HEK293 (cell line): ENCODE data around the gene TMEM106C.

ENCODE experiments used
- CTCF ChIA-PET: fragments of 350-600 bp; formaldehyde crosslinking; extraction: SDS; loops from one replicate; lab custom pipeline; 2021; ENCODE audit warnings: antibody characterized with exemption; lab: Yijun Ruan, JAX
- POLR2A ChIA-PET: fragments of 300-600 bp; formaldehyde crosslinking; extraction: SDS; loops from one replicate; lab custom pipeline; 2020; ENCODE audit warnings: antibody characterized with exemption, inconsistent platforms; lab: Yijun Ruan, JAX
- H3K27ac ChIP-seq: fragments of 200-500 bp; sonication (Bioruptor generic); 2 replicates; pipeline ENCODE4 v1.5.1; 2014; ENCODE audit warnings: low read depth, low read length, control low read depth, inconsistent platforms; ENCODE audit errors: extremely low read depth
- H3K36me3 ChIP-seq, 2 experiments: fragments of 200-500 bp in 1 of 2; sonication (Bioruptor generic) in 1 of 2; 1 replicate in 1 of 2; 2 replicates in 1 of 2; pipeline ENCODE4 v1.5.1; 2014 to 2017; ENCODE audit warnings: inconsistent platforms in 2 of 2, low read length in 2 of 2; ENCODE audit not compliant: control insufficient read depth in 2 of 2, insufficient read depth in 1 of 2
- H3K4me1 ChIP-seq: fragments of 200-500 bp; sonication (Bioruptor generic); 2 replicates; pipeline ENCODE4 v1.5.1; 2014; ENCODE audit warnings: mild to moderate bottlenecking, low read length, inconsistent platforms; ENCODE audit not compliant: control insufficient read depth, insufficient read depth
- H3K4me3 ChIP-seq: 2 replicates; pipeline ENCODE4 v1.5.1; 2011; ENCODE audit warnings: low read depth, mild to moderate bottlenecking, control low read depth, low read length, moderate library complexity
- H3K9me3 ChIP-seq: fragments of 200-500 bp; sonication (Bioruptor generic); 2 replicates; pipeline ENCODE4 v1.5.1; 2014; ENCODE audit warnings: low read depth, low read length, inconsistent platforms; ENCODE audit not compliant: control insufficient read depth, insufficient read depth
- BCL11A ChIP-seq: fragments of 450-650 bp; formaldehyde crosslinking; IDR thresholded peaks from 2 replicates; pipeline ENCODE4 v1.5.1; 2016; ENCODE audit warnings: low read depth, missing biosample characterization, missing genetic modification characterization
- KLF8 ChIP-seq: fragments of 450-650 bp; formaldehyde crosslinking; IDR thresholded peaks from 2 replicates; pipeline ENCODE4 v1.5.1; 2016; ENCODE audit warnings: missing biosample characterization, missing genetic modification characterization
- SALL2 ChIP-seq: fragments of 450-650 bp; formaldehyde crosslinking; IDR thresholded peaks from 2 replicates; pipeline ENCODE4 v1.5.0; 2017; ENCODE audit warnings: missing biosample characterization, mild to moderate bottlenecking, missing genetic modification characterization, borderline replicate concordance
- YY1 ChIP-seq: fragments of 450-650 bp; formaldehyde crosslinking; IDR thresholded peaks from 2 replicates; pipeline ENCODE4 v1.5.1; 2018; ENCODE audit warnings: missing biosample characterization, missing genetic modification characterization
- ZBTB1 ChIP-seq: fragments of 450-650 bp; formaldehyde crosslinking; IDR thresholded peaks from 2 replicates; pipeline ENCODE4 v1.5.1; 2016; ENCODE audit warnings: missing biosample characterization, missing genetic modification characterization
- ZBTB48 ChIP-seq: fragments of 450-650 bp; formaldehyde crosslinking; IDR thresholded peaks from 2 replicates; pipeline ENCODE4 v1.5.1; 2016; ENCODE audit warnings: missing biosample characterization, missing genetic modification characterization
- ZNF112 ChIP-seq: fragments of 450-650 bp; formaldehyde crosslinking; IDR thresholded peaks from 2 replicates; pipeline ENCODE4 v1.5.0; 2017; ENCODE audit warnings: missing biosample characterization, missing genetic modification characterization
- ZNF138 ChIP-seq: fragments of 450-650 bp; formaldehyde crosslinking; IDR thresholded peaks from 2 replicates; pipeline ENCODE4 v1.5.1; 2016; ENCODE audit warnings: missing biosample characterization, missing genetic modification characterization, borderline replicate concordance
- ZNF174 ChIP-seq: fragments of 450-650 bp; formaldehyde crosslinking; IDR thresholded peaks from 2 replicates; pipeline ENCODE4 v1.5.0; 2017; ENCODE audit warnings: missing biosample characterization, mild to moderate bottlenecking, missing genetic modification characterization
- ZNF175 ChIP-seq: fragments of 450-650 bp; formaldehyde crosslinking; IDR thresholded peaks from 2 replicates; pipeline ENCODE4 v1.5.1; 2016; ENCODE audit warnings: missing biosample characterization, missing genetic modification characterization
- ZNF266 ChIP-seq: fragments of 450-650 bp; formaldehyde crosslinking; IDR thresholded peaks from 2 replicates; pipeline ENCODE4 v1.5.1; 2016; ENCODE audit warnings: missing biosample characterization, missing genetic modification characterization, low read depth
- ZNF292 ChIP-seq: fragments of 450-650 bp; formaldehyde crosslinking; IDR thresholded peaks from 2 replicates; pipeline ENCODE4 v1.5.1; 2016; ENCODE audit warnings: low read depth, missing biosample characterization, missing genetic modification characterization, borderline replicate concordance
- ZNF433 ChIP-seq: fragments of 450-650 bp; formaldehyde crosslinking; IDR thresholded peaks from 2 replicates; pipeline ENCODE4 v1.5.1; 2016; ENCODE audit warnings: missing biosample characterization, missing genetic modification characterization, low read depth
- ZNF48 ChIP-seq: fragments of 450-650 bp; formaldehyde crosslinking; IDR thresholded peaks from 2 replicates; pipeline ENCODE4 v1.5.1; 2016; ENCODE audit warnings: missing biosample characterization, missing genetic modification characterization
- ZNF626 ChIP-seq: fragments of 450-650 bp; sonication (Bioruptor Pico); formaldehyde crosslinking; IDR thresholded peaks from 2 replicates; pipeline ENCODE4 v1.5.1; 2018; ENCODE audit warnings: missing biosample characterization, missing genetic modification characterization, inconsistent platforms
- ZNF654 ChIP-seq: fragments of 450-650 bp; formaldehyde crosslinking; IDR thresholded peaks from 2 replicates; pipeline ENCODE4 v1.5.1; 2016; ENCODE audit warnings: low read depth, missing biosample characterization, missing genetic modification characterization
- ZNF660 ChIP-seq: fragments of 450-650 bp; IDR thresholded peaks from 2 replicates; pipeline ENCODE4 v1.5.1; 2018; ENCODE audit warnings: missing biosample characterization, mild to moderate bottlenecking, missing genetic modification characterization
- ZNF791 ChIP-seq: fragments of 450-650 bp; formaldehyde crosslinking; IDR thresholded peaks from 2 replicates; pipeline ENCODE4 v1.5.1; 2016; ENCODE audit warnings: missing biosample characterization, missing genetic modification characterization
- ZNF792 ChIP-seq: fragments of 450-650 bp; formaldehyde crosslinking; IDR thresholded peaks from 2 replicates; pipeline ENCODE4 v1.5.1; 2016; ENCODE audit warnings: missing biosample characterization, missing genetic modification characterization
- TF ChIP-seq, protein P1 (sequence below): fragments of 450-650 bp; formaldehyde crosslinking; IDR thresholded peaks from 2 replicates; pipeline ENCODE4 v1.5.1; 2017; ENCODE audit warnings: missing biosample characterization, missing genetic modification characterization
- TF ChIP-seq, protein P2 (sequence below): fragments of 450-650 bp; formaldehyde crosslinking; IDR thresholded peaks from 2 replicates; pipeline ENCODE4 v1.5.1; 2016; ENCODE audit warnings: missing biosample characterization, missing genetic modification characterization, low read depth
- TF ChIP-seq, protein P3 (sequence below): fragments of 450-650 bp; formaldehyde crosslinking; IDR thresholded peaks from 2 replicates; pipeline ENCODE4 v1.5.1; 2017; ENCODE audit warnings: missing biosample characterization, missing genetic modification characterization
- TF ChIP-seq, protein P4 (sequence below): fragments of 450-650 bp; formaldehyde crosslinking; conservative IDR thresholded peaks from 2 replicates; pipeline ENCODE4 v1.5.1; 2016; ENCODE audit warnings: low read depth, missing biosample characterization, missing genetic modification characterization

Gene TMEM106C

DNA sequence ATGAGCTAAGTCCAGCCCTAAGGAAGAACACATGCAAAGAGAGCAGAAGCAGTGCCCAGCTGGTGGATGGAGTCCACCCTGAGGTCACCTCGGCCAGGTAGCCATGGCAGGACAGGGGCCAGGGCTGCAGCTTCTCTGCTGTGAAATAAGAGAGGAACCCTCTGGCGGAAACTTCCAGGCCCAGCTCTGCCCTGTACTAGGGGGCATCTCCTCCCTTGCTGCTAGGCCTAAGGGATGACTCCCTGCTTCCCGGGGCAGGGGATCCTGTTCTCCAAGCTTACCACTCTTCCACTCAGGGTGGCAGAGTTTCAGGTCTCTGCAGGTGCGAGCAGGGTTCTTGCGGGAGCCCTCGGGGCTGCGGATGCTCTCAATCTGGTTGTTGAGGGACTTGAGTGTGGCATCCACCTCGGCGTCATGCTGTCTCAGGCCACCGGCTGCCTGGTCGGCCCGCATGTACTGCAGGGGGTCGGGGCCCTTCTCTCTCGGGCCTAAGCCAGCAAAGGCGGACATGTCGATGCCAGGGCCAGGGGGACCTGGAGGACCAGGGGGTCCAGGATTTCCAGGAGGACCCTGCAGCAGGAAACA, 11.7 kb downstream of the TMEM106C start:
- CTCF ChIA-PET: interaction anchor here (0.8 kb wide), 1 partner anchor 12 kb away, joined by 3 read pairs; the partner anchor contains the start of gene TMEM106C

DNA sequence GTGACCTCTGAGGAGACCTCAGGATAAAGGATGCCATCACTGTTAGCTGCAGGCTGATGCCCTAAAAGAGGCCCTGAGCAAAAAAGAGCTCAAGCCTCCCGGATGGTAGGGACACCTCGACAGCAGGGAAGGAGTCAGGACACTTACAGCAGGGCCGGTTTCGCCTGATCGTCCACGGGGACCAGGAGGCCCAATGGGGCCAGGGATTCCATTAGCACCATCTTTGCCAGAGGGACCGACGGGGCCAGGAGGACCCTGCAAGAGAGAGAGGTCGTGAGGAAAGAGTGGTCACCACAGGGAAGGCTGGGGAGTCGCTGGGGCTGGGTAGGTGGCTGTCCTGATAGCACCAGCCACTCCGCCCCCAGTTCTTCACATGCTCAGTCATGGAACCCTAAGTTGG, 12.4 kb downstream of the TMEM106C start:
- TF ChIP-seq ZNF48: no peak
- no peak for TF ChIP-seq YY1
- TF ChIP-seq ZNF660 (tag by site-specific recombination): no peak
- no peak for TF ChIP-seq ZNF626 (tag by site-specific recombination)
- TF ChIP-seq ZNF174: no peak
- no peak for TF ChIP-seq ZBTB48 (tag by site-specific recombination)
- no peak for TF ChIP-seq BCL11A (tag by site-specific recombination)
- no peak for TF ChIP-seq ZNF175 (tag by site-specific recombination)
- TF ChIP-seq, protein P1, sequence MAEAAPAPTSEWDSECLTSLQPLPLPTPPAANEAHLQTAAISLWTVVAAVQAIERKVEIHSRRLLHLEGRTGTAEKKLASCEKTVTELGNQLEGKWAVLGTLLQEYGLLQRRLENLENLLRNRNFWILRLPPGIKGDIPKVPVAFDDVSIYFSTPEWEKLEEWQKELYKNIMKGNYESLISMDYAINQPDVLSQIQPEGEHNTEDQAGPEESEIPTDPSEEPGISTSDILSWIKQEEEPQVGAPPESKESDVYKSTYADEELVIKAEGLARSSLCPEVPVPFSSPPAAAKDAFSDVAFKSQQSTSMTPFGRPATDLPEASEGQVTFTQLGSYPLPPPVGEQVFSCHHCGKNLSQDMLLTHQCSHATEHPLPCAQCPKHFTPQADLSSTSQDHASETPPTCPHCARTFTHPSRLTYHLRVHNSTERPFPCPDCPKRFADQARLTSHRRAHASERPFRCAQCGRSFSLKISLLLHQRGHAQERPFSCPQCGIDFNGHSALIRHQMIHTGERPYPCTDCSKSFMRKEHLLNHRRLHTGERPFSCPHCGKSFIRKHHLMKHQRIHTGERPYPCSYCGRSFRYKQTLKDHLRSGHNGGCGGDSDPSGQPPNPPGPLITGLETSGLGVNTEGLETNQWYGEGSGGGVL (tag by site-specific recombination): no peak
- TF ChIP-seq, protein P2, sequence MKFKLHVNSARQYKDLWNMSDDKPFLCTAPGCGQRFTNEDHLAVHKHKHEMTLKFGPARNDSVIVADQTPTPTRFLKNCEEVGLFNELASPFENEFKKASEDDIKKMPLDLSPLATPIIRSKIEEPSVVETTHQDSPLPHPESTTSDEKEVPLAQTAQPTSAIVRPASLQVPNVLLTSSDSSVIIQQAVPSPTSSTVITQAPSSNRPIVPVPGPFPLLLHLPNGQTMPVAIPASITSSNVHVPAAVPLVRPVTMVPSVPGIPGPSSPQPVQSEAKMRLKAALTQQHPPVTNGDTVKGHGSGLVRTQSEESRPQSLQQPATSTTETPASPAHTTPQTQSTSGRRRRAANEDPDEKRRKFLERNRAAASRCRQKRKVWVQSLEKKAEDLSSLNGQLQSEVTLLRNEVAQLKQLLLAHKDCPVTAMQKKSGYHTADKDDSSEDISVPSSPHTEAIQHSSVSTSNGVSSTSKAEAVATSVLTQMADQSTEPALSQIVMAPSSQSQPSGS (tag by site-specific recombination): no peak
- TF ChIP-seq, protein P3, sequence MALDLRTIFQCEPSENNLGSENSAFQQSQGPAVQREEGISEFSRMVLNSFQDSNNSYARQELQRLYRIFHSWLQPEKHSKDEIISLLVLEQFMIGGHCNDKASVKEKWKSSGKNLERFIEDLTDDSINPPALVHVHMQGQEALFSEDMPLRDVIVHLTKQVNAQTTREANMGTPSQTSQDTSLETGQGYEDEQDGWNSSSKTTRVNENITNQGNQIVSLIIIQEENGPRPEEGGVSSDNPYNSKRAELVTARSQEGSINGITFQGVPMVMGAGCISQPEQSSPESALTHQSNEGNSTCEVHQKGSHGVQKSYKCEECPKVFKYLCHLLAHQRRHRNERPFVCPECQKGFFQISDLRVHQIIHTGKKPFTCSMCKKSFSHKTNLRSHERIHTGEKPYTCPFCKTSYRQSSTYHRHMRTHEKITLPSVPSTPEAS (tag by site-specific recombination): no peak
- TF ChIP-seq ZNF138 (tag by site-specific recombination): no peak
- no peak for TF ChIP-seq KLF8 (tag by site-specific recombination)
- TF ChIP-seq SALL2 (tag by site-specific recombination): no peak
- no peak for TF ChIP-seq ZNF654 (tag by site-specific recombination)
- TF ChIP-seq, protein P4, sequence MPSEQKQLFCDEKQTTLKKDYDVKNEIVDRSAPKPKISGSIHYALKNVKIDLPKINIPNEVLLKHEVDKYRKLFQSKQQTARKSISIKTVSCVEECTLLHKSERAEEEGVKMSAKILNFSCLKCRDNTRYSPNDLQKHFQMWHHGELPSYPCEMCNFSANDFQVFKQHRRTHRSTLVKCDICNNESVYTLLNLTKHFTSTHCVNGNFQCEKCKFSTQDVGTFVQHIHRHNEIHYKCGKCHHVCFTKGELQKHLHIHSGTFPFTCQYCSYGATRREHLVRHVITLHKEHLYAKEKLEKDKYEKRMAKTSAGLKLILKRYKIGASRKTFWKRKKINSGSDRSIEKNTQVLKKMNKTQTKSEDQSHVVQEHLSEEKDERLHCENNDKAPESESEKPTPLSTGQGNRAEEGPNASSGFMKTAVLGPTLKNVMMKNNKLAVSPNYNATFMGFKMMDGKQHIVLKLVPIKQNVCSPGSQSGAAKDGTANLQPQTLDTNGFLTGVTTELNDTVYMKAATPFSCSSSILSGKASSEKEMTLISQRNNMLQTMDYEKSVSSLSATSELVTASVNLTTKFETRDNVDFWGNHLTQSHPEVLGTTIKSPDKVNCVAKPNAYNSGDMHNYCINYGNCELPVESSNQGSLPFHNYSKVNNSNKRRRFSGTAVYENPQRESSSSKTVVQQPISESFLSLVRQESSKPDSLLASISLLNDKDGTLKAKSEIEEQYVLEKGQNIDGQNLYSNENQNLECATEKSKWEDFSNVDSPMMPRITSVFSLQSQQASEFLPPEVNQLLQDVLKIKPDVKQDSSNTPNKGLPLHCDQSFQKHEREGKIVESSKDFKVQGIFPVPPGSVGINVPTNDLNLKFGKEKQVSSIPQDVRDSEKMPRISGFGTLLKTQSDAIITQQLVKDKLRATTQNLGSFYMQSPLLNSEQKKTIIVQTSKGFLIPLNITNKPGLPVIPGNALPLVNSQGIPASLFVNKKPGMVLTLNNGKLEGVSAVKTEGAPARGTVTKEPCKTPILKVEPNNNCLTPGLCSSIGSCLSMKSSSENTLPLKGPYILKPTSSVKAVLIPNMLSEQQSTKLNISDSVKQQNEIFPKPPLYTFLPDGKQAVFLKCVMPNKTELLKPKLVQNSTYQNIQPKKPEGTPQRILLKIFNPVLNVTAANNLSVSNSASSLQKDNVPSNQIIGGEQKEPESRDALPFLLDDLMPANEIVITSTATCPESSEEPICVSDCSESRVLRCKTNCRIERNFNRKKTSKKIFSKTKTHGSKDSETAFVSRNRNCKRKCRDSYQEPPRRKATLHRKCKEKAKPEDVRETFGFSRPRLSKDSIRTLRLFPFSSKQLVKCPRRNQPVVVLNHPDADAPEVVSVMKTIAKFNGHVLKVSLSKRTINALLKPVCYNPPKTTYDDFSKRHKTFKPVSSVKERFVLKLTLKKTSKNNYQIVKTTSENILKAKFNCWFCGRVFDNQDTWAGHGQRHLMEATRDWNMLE: no peak
- TF ChIP-seq ZNF292: no peak
- TF ChIP-seq ZBTB1 (tag by site-specific recombination): no peak
- TF ChIP-seq ZNF791 (tag by site-specific recombination): no peak
- no peaks in the 10 kb centered on the region for H3K9me3 ChIP-seq
- H3K36me3 ChIP-seq: peaks cover 0 to 53% of the 10 kb centered on the region in 2 experiments; a peak in 1 of 3 replicates
- no peaks in the 10 kb centered on the region for H3K4me1 ChIP-seq
- H3K27ac ChIP-seq: no peak overlapping the region
- no peak overlapping the region for H3K4me3 ChIP-seq
- POLR2A ChIA-PET: no interaction called here
- CTCF ChIA-PET: interaction anchor here (0.6 to 1.0 kb wide), 2 partner anchors 9 to 12 kb away, joined by 3 to 4 read pairs; partner anchors contain the start of gene TMEM106C

More for the DNA sequence above, 11.7 kb downstream of the TMEM106C start:
- TF ChIP-seq ZNF112 (no peak), ZNF48 (no peak), ZNF266 (tag by site-specific recombination) (no peak), ZNF433 (tag by site-specific recombination) (no peak), ZNF792 (tag by site-specific recombination) (no peak)
- TF ChIP-seq, all 188 proteins: peak for 0
- no peaks in the 10 kb centered on the region for H3K9me3 ChIP-seq
- peaks cover 0 to 50% of the 10 kb centered on the region in 2 experiments; a peak in 1 of 3 replicates for H3K36me3 ChIP-seq
- POLR2A ChIA-PET: interaction anchor here (0.9 kb wide), 1 partner anchor 70 kb away, joined by 4 read pairs; no protein-coding TSS in a partner anchor
- H3K27ac ChIP-seq: no peak overlapping the region
- H3K4me3 ChIP-seq: no peak overlapping the region
- H3K4me1 ChIP-seq: no peaks in the 10 kb centered on the region
